HG02798 (cell line): ENCODE data around the gene ABCD1.
"Not testable (repeated sequence)": the region's sequence is repeated elsewhere in the genome, so short reads cannot be mapped to it uniquely, and the experiment has no call there.

Experiments
- ATAC-seq: cut with Tn5 transposase; IDR thresholded peaks from one replicate; pipeline ENCODE4 v1.9.1; 2021; ENCODE audit warnings: mild to moderate bottlenecking; ENCODE audit not compliant: unreplicated experiment, poor library complexity

ABCD1 gene

DNA sequence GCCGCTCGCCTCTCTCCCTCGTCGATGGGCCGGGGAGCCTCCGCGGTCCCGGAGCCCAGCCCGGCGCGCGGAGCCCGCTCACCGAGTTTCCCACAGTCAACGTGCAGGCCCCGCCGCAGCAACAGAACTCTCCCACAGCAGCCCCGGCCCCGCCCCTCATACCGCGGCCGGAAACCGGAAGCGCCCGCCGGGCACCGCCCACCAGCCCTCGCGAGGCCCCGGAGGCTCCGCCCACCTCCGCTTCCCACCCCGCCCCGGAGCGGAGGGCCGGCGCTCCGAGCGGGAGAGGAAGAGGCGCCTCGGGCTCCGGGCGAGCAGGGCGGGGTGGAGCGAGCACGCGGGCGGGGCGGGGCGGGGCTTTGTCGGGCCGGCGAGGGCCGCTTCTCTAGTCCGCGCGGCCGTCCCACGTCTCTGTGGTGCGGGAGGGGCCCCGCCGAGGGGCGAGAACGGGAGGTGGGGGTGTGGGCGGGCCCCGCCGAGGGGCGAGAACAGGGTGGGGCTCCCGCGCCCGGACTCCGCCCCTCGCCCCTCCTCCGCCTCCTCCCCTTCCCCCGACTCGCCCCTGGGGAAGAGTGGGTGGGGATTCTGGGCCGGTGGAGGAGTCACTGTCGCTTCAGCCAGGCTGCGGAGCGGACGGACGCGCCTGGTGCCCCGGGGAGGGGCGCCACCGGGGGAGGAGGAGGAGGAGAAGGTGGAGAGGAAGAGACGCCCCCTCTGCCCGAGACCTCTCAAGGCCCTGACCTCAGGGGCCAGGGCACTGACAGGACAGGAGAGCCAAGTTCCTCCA is at the start of gene ABCD1, which contains the start of gene BCAP31:
ABCD1 (plus strand) TSS at position 605 of the 787 bp plus-strand sequence. CDS start 411 bp downstream, outside the sequence.
BCAP31 (minus strand) TSS at position 136 of the 787 bp plus-strand sequence. CDS start 1,143 bp downstream, outside the sequence.
- ATAC-seq: peak; percentile 74

DNA sequence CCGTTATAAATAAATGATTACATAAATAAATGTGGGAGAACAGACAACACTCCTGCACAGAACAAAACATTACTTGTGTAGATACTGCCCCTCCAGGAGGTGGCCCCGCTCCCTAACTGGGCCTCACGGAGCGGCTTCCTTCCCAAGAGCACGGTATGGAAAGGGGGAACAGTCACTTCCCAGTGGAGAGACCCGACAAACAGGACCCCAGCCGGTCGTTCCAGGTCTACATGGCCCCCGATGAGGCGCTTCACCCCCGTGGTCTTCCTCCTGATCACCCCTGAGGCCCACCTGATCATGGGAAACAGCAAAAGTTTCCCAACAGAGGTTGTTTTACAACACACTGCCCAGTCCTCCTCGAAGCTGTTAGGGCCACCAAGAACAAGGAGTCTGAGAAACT is 43.5 kb upstream of the ABCD1 start:
- no peak for ATAC-seq

DNA sequence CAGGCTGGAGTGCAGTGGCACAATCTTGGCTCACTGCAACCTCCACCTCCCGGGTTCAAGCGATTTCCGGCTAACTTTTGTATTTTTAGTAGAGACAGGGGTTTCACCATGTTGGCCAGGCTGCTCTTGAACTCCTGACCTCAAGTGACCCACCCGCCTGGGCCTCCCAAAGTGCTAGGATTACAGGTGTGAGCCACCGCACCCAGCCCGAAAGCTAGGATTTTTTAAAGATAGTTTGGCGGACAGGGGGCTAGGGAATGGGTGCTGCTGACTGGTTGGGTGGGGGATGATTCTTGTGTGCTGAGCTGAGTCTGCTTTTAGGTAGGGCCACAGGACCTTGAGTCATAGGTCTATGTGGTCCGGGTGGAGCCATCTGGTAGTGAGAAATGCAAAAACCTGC is 41.2 kb upstream of the ABCD1 start:
- ATAC-seq: not testable (repeated sequence)

DNA sequence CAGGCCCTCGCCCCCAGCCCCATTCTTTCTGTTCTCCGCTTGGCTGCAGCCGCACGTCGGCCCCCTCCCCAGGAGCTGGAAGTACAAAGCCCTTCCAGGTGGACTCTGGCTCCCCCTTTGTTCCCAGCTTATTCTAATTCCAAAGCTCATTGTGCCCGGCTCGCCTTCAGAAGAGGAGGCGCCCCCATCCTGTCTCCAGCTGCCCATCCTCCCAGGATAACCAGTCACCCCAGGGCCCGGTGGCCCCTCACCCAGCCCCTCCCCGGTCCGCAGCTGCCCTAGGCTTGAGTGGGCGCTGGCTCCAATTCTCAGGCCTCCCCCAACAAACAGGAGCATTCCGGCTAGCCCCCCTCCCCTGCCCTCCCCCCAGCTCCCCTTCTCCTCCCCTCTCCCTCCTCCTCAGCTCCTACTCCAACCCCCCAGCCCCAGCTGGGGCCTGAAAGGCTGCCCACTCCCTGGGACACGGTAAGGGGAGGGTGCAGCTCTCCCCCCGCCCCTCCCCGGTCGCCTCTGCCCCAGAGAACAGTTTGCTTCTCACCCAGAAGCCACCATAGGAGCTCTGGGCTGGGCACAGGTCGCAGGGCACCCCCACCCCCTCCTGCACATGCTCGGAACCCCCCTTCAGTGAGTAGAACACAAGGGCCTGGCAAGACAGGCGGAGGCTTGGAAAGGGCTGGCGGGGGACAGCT is 40.0 kb upstream of the ABCD1 start:
- ATAC-seq: no peak

DNA sequence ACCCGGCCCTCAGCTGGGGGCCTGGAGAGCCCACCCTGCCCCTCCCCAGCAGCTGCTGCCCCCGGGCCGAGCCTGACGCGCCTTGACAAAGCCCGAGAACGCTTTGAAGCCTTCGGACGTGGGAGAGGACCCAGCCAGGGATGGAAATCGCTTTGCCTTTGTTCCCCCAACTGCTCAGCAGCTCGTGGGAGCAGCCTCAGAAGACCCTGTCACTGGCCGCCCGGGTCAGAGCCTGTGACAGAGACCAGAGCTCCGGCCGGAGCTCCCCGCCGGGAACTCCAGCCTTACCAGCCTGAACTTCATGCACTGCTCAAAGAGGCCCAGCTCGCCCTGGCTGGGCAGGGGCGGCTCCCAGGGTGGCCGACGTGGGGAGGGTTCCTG is 39.5 kb upstream of the ABCD1 start:
- no peak for ATAC-seq

DNA sequence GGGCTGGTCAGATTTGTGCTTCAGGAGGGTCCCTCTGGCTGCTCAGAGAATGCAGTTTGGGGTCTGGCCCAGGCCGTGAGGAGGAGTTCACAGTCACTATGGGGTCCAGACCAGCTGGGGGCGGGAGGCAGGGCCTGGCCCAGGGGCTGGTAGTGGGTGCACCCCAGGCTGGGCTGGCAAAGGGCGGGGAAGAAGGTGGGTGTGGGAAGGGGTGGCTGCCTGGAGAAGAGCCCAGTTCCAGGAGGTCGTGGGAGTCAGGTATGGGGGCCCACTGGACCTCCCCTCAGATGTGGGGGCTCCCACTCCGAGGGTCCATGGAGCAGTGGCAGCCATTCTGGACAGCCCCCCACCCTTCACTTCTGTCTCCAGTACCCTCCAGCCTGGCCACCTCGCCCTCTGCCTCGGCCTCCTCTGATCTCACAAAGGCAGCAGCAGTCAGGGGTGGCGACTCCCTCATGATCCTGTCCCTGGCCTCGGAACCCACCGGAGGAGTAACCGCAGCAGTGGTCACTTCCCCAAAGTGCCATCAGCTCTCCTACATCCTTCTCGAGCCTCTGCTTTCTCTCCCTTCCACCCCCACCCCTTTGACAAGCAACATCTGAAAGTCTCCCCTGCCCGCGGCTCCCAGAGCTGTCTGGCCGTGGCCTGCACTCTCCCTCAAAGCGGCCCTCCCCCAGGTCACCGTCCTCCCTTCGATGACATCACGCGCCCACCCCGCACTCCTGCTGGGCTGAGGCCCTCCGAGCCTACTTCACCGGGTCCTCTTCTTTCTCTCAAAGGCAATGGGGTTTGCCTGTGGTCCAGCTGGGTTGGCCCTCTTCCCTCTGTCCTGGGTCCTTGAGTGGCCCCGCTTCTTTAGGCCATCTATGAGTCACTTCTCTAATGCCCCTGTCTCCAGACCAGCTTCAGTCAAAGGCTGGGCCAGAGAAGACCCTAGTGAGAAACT is 38.6 kb upstream of the ABCD1 start:
- no peak for ATAC-seq

DNA sequence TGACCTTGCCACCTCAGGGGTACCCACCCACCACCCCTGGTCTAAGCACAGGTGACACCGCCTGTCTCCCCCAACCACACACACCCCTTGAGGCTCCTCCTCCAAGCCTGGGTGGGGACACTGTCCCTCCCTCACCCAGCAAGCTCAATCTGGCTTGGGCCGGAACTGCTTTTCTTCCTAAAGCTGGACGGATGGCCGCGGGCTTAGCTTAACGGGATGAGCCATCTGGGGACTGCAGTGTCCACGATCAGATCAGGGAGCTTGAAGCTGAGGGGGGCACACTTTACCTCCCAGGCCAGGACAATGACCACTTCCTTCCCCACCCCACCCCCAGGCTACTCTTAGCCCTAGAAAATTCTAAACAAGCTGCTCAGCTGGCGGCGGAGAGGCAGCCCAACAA is 37.9 kb upstream of the ABCD1 start:
- no peak for ATAC-seq

DNA sequence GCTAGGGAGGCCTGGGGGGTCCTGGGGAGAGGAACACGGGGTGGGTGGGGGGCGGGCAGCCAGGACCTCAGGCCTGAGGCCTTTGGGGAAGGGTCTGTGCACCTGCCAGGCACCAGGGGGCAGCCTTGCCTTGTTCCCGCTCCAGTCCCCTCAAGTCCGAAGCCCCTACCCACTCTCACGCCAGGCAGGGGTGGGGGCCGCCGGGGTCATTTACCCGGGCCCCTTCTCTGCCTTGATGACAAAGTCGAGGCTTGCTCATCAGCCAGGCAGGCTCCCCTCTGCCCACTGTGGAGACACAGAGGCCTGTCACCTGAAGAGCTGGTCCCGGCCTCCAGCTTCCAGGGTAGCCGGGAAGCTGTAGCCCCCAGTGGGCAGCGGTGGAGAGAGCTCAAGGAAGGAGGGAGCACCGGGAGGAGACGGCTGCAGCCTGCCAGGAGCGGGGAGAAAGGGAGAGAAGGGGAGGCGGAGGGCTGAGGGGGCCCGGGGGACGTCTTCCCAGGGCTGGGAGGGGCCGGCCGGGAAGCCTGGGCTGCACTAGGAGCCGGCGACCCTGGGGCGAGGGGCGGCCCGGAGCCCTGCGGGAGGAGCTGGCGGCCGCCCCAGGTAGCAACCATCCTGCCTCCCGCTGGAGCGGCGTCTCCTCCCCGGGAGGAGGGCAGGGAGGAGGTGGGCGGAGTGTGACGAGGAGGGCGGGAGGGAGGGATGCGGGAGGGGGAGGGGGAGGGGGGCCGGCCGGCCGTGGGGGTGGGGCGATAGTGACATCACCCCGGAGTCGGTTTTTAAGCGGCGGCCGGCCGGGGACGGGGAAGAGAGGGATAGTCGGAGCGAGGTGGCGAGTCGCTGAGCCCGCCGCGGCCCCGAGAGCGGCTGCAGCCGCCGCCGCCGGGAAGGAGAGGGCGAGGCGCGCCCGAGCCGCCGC is 37.3 kb upstream of the ABCD1 start, which contains the start of gene SLC6A8:
SLC6A8 (plus strand) TSS at position 806 of the 919 bp plus-strand sequence. CDS start 649 bp downstream, outside the sequence.
- ATAC-seq: no peak

DNA sequence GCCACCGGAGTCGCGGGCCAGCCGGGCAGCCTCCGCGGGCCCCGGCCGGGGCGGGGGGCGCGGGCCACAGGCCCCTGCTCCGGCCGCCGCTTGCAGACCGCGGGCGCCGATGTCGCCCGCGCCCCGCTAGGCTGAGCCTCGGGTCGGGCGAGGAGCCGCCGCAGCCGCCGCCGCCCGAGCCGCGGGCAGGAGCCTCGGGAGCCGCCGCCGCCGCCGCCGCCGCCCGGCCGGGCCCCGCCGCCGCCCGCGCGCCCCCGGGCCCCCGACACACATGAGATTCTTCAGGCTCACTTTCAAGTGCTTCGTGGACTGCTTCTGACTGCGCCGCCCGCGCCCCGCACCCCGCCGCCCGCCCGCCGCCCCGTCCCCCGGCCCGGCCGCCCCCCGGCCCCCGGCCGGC is 36.6 kb upstream of the ABCD1 start:
- ATAC-seq: no peak

DNA sequence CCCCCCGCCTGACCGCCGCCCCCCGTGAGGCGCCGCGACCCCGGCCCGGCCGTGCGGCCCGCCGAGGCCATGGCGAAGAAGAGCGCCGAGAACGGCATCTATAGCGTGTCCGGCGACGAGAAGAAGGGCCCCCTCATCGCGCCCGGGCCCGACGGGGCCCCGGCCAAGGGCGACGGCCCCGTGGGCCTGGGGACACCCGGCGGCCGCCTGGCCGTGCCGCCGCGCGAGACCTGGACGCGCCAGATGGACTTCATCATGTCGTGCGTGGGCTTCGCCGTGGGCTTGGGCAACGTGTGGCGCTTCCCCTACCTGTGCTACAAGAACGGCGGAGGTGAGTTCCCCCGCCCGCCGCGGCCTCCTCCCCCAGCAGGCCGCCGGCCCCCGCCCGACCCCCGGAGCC is 36.1 kb upstream of the ABCD1 start:
- no peak for ATAC-seq

DNA sequence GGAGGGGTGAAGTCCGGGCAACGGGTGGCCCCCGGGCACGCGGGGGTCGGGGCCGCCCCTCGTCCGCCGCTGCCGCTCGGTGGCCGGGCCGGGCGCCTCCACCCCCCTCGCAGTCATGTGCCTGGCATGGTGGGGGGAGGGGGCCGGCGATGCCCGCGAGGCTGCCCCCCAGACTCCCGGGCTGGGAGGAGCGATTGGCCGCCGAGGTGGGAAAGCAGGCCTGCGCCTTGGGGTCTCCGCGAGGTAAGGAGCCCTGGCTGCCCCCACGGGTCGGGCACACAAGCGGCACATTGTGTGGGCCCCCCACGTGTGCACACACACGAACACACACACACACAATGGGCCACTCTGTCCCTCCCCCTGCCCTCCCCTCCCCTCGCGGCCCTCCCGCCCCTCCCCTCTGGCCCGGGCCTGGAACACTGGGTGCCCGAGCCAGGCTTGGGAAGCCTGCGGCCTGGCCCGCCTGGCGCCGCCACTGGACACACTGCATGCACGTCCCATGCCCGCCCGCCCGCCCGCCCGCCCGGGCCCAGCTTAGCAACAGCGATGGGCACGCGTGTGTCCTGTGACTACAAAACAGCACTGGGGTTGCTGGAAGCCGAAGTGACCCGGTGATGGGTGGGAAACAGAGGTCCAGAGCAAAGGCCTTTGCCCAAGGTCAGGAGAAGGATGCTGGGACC is 35.6 kb upstream of the ABCD1 start:
- ATAC-seq: no peak

DNA sequence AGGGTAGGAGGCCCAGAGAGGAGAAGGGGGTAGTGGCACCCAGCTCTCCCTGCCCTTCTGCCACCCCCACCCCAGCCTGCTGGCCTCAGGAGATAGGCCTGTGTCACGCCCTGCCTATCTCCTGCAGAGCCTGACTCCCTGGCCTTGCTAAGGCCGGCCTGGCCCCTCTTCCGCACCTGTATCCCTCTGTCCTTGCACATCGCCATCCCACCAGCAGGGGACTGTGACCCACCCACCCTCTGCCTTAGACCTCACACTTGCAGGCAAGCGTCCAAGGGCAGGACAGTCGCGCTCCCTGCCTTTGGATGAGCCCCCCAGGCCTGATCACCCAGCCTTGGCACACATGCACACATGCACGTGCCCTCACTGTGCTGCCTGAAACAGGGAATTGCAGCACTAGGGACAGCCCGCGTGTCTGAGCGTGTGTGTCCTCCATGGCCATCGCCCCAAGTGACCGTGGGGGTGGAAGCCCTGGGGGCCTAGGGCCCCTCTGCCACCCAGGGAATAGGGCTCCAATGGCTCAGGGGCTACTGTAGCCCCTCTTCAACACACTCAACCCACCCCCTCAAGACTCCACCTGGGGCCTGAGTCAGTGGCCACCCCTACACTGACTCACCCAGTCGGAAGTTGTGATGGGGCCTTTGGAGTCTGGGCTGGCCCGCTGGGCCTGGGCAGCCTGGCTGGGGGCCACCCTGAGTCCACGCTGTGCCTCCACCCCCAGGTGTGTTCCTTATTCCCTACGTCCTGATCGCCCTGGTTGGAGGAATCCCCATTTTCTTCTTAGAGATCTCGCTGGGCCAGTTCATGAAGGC is 34.8 kb upstream of the ABCD1 start:
- ATAC-seq: no peak

DNA sequence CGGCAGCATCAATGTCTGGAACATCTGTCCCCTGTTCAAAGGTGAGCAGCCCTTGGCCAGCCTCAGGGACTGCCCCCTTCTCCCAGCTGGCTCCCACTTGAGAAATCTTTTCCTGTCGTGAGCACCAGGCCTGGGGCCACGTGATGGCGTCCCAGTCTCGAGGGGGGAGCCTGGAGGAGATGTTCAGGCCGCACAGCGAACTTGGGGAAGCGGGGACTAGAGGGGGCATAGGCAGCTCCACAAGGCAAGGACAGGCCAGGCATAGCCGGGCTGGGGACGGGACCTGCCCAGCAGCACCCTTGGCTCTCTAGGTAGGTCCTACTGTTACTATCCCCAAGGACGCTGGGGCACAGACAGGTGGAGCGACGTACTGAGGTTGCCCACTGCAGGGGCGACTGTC is 34.2 kb upstream of the ABCD1 start:
- ATAC-seq: no peak

DNA sequence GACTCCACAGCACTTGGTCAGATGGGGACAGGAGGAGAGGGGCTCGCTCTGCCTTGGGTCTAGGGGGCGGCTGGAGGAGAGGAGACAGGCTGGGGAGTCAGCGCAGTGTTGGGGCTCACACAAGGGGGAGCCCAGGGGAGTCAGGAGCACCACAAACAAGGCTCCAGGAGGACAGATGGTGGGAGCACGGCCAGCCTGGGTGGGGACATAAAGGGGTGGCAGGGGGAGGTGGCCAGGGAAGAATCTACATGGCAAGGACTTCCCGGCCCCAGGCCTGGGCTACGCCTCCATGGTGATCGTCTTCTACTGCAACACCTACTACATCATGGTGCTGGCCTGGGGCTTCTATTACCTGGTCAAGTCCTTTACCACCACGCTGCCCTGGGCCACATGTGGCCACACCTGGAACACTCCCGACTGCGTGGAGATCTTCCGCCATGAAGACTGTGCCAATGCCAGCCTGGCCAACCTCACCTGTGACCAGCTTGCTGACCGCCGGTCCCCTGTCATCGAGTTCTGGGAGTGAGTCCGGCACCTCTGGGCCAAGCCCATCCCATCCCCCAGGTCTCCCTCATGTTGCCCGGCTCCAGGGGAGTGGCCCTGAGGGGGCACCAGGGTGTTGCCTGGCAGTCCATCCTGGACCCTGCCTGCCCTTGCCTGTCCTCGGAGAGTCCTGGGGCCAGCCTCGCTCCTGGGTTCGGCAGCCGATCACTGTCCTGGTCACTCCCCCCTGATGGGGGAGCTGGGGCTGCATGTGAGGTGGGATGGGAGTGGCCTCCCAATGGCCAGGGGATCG is 33.4 kb upstream of the ABCD1 start:
- not testable (repeated sequence) for ATAC-seq

DNA sequence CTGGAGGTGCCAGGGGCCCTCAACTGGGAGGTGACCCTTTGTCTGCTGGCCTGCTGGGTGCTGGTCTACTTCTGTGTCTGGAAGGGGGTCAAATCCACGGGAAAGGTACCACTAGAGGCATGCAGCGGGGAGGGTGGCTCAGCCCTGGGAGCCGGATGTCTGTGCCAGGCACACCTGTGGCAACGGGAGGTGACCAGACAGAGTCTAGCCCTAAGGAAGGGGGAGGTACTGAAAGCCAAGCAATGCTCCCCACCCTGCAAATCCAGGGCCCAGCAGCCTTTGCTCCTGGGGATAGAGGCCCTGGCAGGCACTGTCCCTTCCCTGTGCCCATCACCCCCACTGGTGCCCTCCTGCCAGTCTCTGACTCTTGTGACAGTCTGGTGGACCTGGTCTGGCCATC is 32.7 kb upstream of the ABCD1 start:
- ATAC-seq: no peak

DNA sequence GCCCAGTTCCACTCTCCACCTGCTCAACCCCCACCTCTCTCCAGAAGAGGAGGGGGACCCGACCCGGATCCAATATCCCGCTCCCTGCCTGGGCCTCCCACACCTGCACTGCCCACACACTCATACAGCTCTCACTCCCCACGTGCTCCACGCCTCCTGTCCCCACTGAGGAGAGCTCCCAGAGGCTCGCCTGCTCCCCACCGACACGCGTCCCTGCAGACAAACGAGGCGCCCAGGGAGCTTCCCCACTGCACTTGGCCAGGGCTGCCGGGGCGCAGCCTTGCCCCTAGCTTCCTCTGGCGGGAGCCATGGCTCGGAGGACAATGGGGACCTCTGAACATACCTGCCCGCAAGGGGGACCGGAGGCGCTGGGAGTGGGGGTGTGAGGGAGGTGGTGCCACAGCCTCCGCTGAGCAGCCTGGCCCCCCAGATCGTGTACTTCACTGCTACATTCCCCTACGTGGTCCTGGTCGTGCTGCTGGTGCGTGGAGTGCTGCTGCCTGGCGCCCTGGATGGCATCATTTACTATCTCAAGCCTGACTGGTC is 32.0 kb upstream of the ABCD1 start:
- no peak for ATAC-seq
